Type B pancreatic cell (in vitro differentiated cells): Measurements from ENCODE around the gene CHRNA3. TPM values are rescaled to one million over a fixed set of nuclear protein-coding genes. Genes with fewer than 3 reads are reported as not detected.

Experiments
- DNase-seq: peaks from one replicate; pipeline ENCODE4 v3.0.0; 2021; ENCODE audit warnings: mixed read lengths; ENCODE audit not compliant: unreplicated experiment; ENCODE audit errors: extremely low spot score
- H3K27ac Mint-ChIP-seq: 2 replicates; pipeline ENCODE4 v1.8.0; 2021; ENCODE audit warnings: mild to moderate bottlenecking, mixed read lengths
- H3K27me3 Mint-ChIP-seq: 2 replicates; pipeline ENCODE4 v1.8.0; 2021; ENCODE audit warnings: mixed read lengths
- H3K36me3 Mint-ChIP-seq: 2 replicates; pipeline ENCODE4 v1.8.0; 2021; ENCODE audit warnings: mixed read lengths
- H3K4me1 Mint-ChIP-seq: one replicate; pipeline ENCODE4 v1.8.0; 2021; ENCODE audit warnings: mixed read lengths; ENCODE audit not compliant: unreplicated experiment
- H3K4me3 Mint-ChIP-seq: 2 replicates; pipeline ENCODE4 v1.8.0; 2021; ENCODE audit warnings: mild to moderate bottlenecking, mixed read lengths
- H3K9me3 Mint-ChIP-seq: 2 replicates; pipeline ENCODE4 v1.8.0; 2021; ENCODE audit warnings: mixed read lengths
- CTCF ChIP-seq: fragments of 200-600 bp; sonication (generic); conservative IDR thresholded peaks from 2 replicates; pipeline ENCODE4 v1.5.0; 2021; ENCODE audit warnings: antibody characterized with exemption, mild to moderate bottlenecking
- total RNA-seq: library from RNA; stranded (reverse); gene quantifications from 2 replicates; pipeline ENCODE4 v1.2.1, GENCODE V29; 2021; ENCODE audit warnings: low replicate concordance

CHRNA3 gene
- total RNA-seq, 1 donor from 2014 or later = 8.4 TPM

GRCh38 chr15:78636378-78636859 is 15.6 kb upstream of the CHRNA3 start:
- no peak for DNase-seq
- Mint-ChIP-seq H3K27ac (no peak overlapping the region), H3K9me3 (peaks cover 7% of the 10 kb centered on the region), H3K4me3 (no peak overlapping the region), H3K36me3 (no peaks in the 10 kb centered on the region), H3K4me1 (peaks cover 7% of the 10 kb centered on the region), H3K27me3 (peaks cover 26% of the 10 kb centered on the region)
- TF ChIP-seq CTCF = no peak

- H3K27ac Mint-ChIP-seq = no peak overlapping the region
- no peak for TF ChIP-seq CTCF
These were observed 14.6 kb upstream of the CHRNA3 start for GRCh38 chr15:78635346-78635745.

GRCh38 chr15:78634210-78635145 is 13.7 kb upstream of the CHRNA3 start:
- Mint-ChIP-seq H3K36me3 (no peaks in the 10 kb centered on the region), H3K9me3 (peaks cover 7% of the 10 kb centered on the region), H3K27ac (no peak overlapping the region), H3K27me3 (peaks cover 27% of the 10 kb centered on the region), H3K4me1 (peaks cover 7% of the 10 kb centered on the region), H3K4me3 (no peak overlapping the region)
- no peak for TF ChIP-seq CTCF
- DNase-seq = no peak

More at GRCh38 chr15:78635346-78635745, 14.6 kb upstream of the CHRNA3 start:
- Mint-ChIP-seq H3K4me3 (no peak overlapping the region), H3K4me1 (peaks cover 7% of the 10 kb centered on the region), H3K27me3 (peaks cover 23% of the 10 kb centered on the region), H3K9me3 (peaks cover 7% of the 10 kb centered on the region), H3K36me3 (no peaks in the 10 kb centered on the region)
- no peak for DNase-seq

GRCh38 chr15:78633348-78633747 is 12.6 kb upstream of the CHRNA3 start:
- no peak overlapping the region for H3K27ac Mint-ChIP-seq
- TF ChIP-seq CTCF = no peak
- no peaks in the 10 kb centered on the region for H3K4me1 Mint-ChIP-seq
- H3K4me3 Mint-ChIP-seq = no peak overlapping the region
- no peaks in the 10 kb centered on the region for H3K36me3 Mint-ChIP-seq
- H3K27me3 Mint-ChIP-seq = peaks cover 36% of the 10 kb centered on the region
- H3K9me3 Mint-ChIP-seq = peaks cover 7% of the 10 kb centered on the region
- DNase-seq = no peak

GRCh38 chr15:78630886-78631633 is 10.3 kb upstream of the CHRNA3 start:
- Mint-ChIP-seq H3K36me3 (no peaks in the 10 kb centered on the region), H3K27me3 (peaks cover 49% of the 10 kb centered on the region), H3K9me3 (peaks cover 7% of the 10 kb centered on the region), H3K4me3 (no peak overlapping the region), H3K4me1 (no peaks in the 10 kb centered on the region), H3K27ac (no peak overlapping the region)
- no peak for DNase-seq
- TF ChIP-seq CTCF = no peak
